Smooth muscle cell of the pulmonary artery (primary cell): ENCODE data around the gene EFCAB11. TPM values are rescaled to one million over a fixed set of nuclear protein-coding genes. Genes with fewer than 3 reads are reported as not detected.

Experiments
- total RNA-seq: library from RNA; depleted of rRNA; stranded (reverse); fragments of >200 nt; gene quantifications from 2 replicates; pipeline ENCODE4 v1.2.3, GENCODE V29; 2014

Gene EFCAB11, protein sequence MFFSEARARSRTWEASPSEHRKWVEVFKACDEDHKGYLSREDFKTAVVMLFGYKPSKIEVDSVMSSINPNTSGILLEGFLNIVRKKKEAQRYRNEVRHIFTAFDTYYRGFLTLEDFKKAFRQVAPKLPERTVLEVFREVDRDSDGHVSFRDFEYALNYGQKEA
- total RNA-seq = 3.4 and 4.7 TPM in 2 replicates

DNA sequence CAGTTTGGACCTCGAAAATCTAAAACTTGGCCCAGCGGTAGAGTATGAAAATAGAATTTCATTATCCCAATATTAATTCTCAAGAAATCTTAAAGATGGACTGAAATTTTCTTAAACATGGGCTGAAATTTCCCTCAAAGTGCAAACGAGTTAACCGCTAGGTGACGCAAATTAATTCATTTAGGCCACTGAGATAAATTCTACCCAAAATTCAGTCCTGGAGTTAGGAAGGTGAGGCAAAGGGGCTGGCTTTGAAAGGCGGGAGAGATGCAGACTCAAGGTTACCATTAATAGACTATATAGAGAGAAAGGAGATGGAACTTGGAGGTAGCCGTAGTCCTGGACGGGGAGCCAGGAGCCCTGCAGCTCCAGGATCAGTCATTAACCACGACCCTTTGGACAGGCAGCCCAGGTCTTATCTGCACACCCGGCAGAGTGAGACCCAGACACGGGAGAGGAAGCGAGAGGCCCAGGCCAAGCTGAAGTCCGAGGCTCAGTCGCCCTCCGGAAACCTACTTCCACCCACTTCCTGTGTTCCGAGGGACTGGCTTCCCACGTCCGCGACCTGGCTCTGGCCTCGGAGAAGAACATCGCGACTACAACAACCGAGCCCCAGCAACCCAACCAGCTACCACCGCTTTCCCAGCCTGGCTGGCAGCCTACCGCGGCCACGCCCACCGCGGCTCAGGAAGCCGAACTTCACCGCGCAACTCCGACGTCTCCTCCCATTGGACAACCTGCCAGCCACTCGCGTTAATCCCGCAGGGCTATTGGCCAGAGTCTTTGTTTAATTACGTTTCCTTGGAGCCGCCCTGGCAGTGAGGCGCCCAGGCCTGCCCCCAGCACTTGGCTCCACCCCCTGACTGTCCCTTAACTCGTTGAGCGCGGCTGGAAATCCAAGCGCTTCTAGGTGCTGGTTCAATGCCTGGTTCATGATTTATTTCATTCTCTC lies at the start of gene EFCAB11:
Gene EFCAB11, minus strand, starts transcription at position 661 of the 952 bp plus-strand sequence. Its CDS starts 70 bp downstream, at position 591.

DNA sequence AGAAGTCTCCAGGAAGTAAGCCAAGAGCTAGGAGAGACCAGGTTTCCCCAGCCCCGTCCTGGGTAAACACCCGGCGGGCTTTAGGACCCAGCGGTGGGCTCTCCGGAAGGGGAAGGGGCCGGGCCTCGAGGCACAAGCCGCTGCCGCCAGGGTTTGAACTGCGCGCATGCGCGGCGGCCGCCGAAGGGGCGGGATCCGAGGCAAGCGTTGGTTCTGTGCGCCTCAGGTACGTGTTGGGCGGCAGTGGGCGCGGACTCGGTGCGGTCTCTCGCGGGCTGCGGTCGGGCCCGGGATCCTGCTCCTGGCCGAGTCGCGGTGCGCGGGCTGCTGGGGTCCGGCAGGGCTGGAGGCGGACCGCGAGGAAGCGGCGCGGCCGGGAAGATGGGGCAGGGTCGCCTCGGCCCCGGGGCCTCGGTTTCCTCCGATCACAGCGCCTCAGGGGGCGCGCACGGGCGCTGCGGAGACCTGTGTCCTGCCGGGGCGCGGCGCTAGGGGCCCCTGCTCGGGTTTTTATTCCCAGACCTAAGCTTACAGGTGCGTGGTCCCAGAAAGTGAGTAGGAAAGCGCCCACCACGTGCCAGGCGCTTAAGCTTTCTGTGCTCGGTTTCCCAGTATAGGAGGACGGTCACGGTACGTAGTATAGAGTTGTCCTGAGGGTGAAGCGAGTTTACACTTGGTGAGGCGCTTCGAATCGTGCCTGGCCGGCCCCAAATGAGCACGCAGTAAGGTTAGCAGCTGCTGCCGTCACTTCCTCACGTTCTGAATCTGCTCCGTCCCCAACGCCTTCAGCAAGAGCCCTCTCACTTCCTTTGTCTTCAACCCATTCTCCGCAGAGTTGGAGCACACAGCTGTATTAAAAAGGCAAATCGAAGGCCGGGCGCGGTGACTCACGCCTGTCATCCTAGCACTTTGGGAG lies 1.5 kb upstream of the EFCAB11 start, which contains the start of gene TDP1:
Gene TDP1, plus strand, starts transcription at position 183 of the 916 bp plus-strand sequence. CDS start 7,188 bp downstream, outside the sequence.

Other genes with a start within 250 kb of the EFCAB11 start
- gene TDP1, start 1.2 kb upstream of the EFCAB11 start, total RNA-seq = 10.9 and 15.1 TPM in 2 replicates
- 0.07 and 0.20 TPM in 2 replicates for gene KCNK13, start 107.3 kb upstream of the EFCAB11 start, total RNA-seq